Gastrocnemius medialis (tissue), 4 donors: ENCODE measurements around the gene PLD1.

Experiments
- CTCF ChIP-seq, 5 experiments: fragments of 450-650 bp in 3 of 5; fragments of 200-600 bp in 2 of 5; sonication (generic) in 2 of 5; IDR thresholded peaks in 4 of 5; conservative IDR thresholded peaks in 1 of 5; 1 replicate in 4 of 5; 2 replicates in 1 of 5; pipeline ENCODE4 v1.5.1; 2016 to 2019; ENCODE audit warnings: antibody characterized with exemption in 5 of 5, mild to moderate bottlenecking in 3 of 5, moderate library complexity in 3 of 5
- POLR2A ChIP-seq, 2 donors: fragments of 450-650 bp; IDR thresholded peaks; one replicate each; pipeline ENCODE4 v1.6.1; 2017; ENCODE audit warnings: antibody characterized with exemption in 2 of 2, mild to moderate bottlenecking in 2 of 2, moderate library complexity in 2 of 2

GRCh38 chr3:171604370-171604769 lies 205.9 kb downstream of the PLD1 start:
- TF ChIP-seq CTCF (IDR thresholded peaks at IDR 0.05 in 4 of 5, conservative IDR thresholded peaks at IDR 0.05 in 1 of 5) (no peak), POLR2A (IDR thresholded peaks at IDR 0.05) (no peak)
